Transverse colon (tissue), 4 donors: Measurements from ENCODE around the gene PPARA.
"Not testable (repeated sequence)": the region's sequence is repeated elsewhere in the genome, so short reads cannot be mapped to it uniquely, and the experiment has no call there.

Experiments
- CTCF ChIP-seq, 5 experiments: fragments of 200-600 bp in 3 of 5; fragments of 450-650 bp in 2 of 5; sonication (generic) in 3 of 5; IDR thresholded peaks; 1 replicate in 2 of 5; 2 replicates in 3 of 5; pipeline ENCODE4 v1.5.1; 2016 to 2017; ENCODE audit warnings: antibody characterized with exemption in 5 of 5, inconsistent platforms in 3 of 5, mild to moderate bottlenecking in 2 of 5, moderate library complexity in 1 of 5
- EP300 ChIP-seq: sonication (generic); formaldehyde crosslinking; IDR thresholded peaks from one replicate; pipeline ENCODE4 v1.6.1; 2017; ENCODE audit warnings: antibody characterized with exemption, low read depth
- POLR2A ChIP-seq: fragments of 450-650 bp; IDR thresholded peaks from one replicate; pipeline ENCODE4 v1.6.1; 2016; ENCODE audit warnings: antibody characterized with exemption, mild to moderate bottlenecking, moderate library complexity
- POLR2AphosphoS5 ChIP-seq, 3 donors: sonication (generic); formaldehyde crosslinking; IDR thresholded peaks; one replicate each; pipeline ENCODE4 v1.6.1; 2016; ENCODE audit warnings: antibody characterized with exemption in 3 of 3

- TF ChIP-seq POLR2A; POLR2AphosphoS5 (IDR thresholded peaks at IDR 0.05); CTCF (IDR thresholded peaks at IDR 0.05); EP300: not testable (repeated sequence)
Observed at GRCh38 chr22:46139417-46139816, 10.9 kb upstream of the PPARA start.
